ENCODE measurements around the gene FYB1. TPM values are rescaled to one million over a fixed set of nuclear protein-coding genes. Genes with fewer than 3 reads are reported as not detected.

The FYB1 gene
- total RNA-seq, 1 experiment from 2014 or later: 1.1 TPM

- no peak overlapping the region for H2AFZ ChIP-seq (ENCODE audit: low read length)
- no peak for ATAC-seq
- no peaks in the 10 kb centered on the region for H3F3A ChIP-seq (ENCODE audit: low read length, unreplicated experiment)
- no peaks in the 10 kb centered on the region for H3K27me3 ChIP-seq (ENCODE audit: low read length)
- H3K9ac ChIP-seq (ENCODE audit: low read length): peak overlapping the region; percentile 3; the same call in 1 of the 2 replicates
- peaks cover 6% of the 10 kb centered on the region; the same call in 1 of the 2 replicates for H3K36me3 ChIP-seq (ENCODE audit: low read depth, low read length)
- H3K9me3 ChIP-seq (ENCODE audit: low read length): no peaks in the 10 kb centered on the region
- H3K79me2 ChIP-seq (ENCODE audit: low read length): peaks cover 74% of the 10 kb centered on the region
- BruUV-seq (replicated peaks): no TSS peak
- H3K27ac ChIP-seq (ENCODE audit: low read length): no peak overlapping the region
- ChIA-PET POLR2A (ENCODE audit: unreplicated experiment) (interaction anchor here (0.5 kb wide), 1 partner anchor 55 kb away, joined by 3 read pairs; no protein-coding TSS in a partner anchor), CTCF (no interaction called here)
- 0 out of 2 replicates have a peak overlapping the region, but pooled peaks have one; percentile 5 for H3K4me3 ChIP-seq (ENCODE audit: low read length)
- no peaks in the 10 kb centered on the region for H3K9me2 ChIP-seq (replicated peaks; ENCODE audit: low read length)
- H3K4me1 ChIP-seq (ENCODE audit: insufficient read depth, low read length): peaks cover 8% of the 10 kb centered on the region; the same call in 1 of the 2 replicates
- no peak for TF ChIP-seq EZH2phosphoT487 (IDR thresholded peaks at IDR 0.05; ENCODE audit: borderline replicate concordance, low read length)
- TF ChIP-seq, protein P1, sequence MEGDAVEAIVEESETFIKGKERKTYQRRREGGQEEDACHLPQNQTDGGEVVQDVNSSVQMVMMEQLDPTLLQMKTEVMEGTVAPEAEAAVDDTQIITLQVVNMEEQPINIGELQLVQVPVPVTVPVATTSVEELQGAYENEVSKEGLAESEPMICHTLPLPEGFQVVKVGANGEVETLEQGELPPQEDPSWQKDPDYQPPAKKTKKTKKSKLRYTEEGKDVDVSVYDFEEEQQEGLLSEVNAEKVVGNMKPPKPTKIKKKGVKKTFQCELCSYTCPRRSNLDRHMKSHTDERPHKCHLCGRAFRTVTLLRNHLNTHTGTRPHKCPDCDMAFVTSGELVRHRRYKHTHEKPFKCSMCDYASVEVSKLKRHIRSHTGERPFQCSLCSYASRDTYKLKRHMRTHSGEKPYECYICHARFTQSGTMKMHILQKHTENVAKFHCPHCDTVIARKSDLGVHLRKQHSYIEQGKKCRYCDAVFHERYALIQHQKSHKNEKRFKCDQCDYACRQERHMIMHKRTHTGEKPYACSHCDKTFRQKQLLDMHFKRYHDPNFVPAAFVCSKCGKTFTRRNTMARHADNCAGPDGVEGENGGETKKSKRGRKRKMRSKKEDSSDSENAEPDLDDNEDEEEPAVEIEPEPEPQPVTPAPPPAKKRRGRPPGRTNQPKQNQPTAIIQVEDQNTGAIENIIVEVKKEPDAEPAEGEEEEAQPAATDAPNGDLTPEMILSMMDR (conservative IDR thresholded peaks at IDR 0.05; ENCODE audit: low read depth, low read length): no peak
- TF ChIP-seq EZH2 (IDR thresholded peaks at IDR 0.05; ENCODE audit: low read length, unreplicated experiment): no peak
- peaks cover 13% of the 10 kb centered on the region; the same call in 1 of the 2 replicates for H4K20me1 ChIP-seq (ENCODE audit: low read length)
- intact Hi-C loops (cut with micrococcal nuclease): no loop called here
- H3K4me2 ChIP-seq (ENCODE audit: low read length): peak overlapping the region; percentile 11
- DNase-seq: no peak
Observed at GRCh38 chr5:39057734-39058133, 161.6 kb downstream of the FYB1 start.

DNA sequence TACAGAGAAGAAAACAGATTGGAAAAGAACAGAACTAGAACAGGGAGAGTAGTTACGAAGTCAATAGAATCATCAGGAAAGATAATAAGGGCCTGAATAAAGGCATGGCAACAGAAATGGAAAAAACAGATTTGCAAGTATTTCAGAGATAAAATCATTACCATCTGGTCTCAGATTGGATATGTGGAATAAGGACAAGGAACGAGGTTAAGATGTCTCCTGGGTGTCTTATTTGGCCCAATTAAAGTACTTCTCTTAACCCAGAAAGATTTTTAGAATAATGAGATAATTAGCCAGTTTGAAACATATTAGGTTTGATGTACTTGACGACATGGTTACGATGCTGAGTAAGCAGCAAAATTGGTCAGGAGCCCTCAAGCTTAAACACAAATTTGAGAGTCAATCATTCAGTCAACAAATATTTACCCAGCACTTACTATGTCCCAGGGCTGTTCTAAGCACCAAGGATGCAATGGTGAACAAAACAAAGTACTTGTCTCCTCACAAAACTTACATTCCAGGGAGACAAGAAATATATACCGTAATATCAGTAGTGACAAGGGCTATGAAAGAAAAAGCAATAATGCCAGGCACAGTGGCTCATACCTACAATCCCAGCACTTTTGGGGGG, 163.5 kb downstream of the FYB1 start:
- Histone ChIP-seq H3K4me1 (ENCODE audit: insufficient read depth, low read length) (peaks cover 8% of the 10 kb centered on the region; the same call in 1 of the 2 replicates), H3F3A (ENCODE audit: low read length, unreplicated experiment) (no peaks in the 10 kb centered on the region), H2AFZ (ENCODE audit: low read length) (no peak overlapping the region), H3K9ac (ENCODE audit: low read length) (no peak overlapping the region), H3K9me2 (replicated peaks; ENCODE audit: low read length) (no peaks in the 10 kb centered on the region), H3K27ac (ENCODE audit: low read length) (no peak overlapping the region), H3K4me2 (ENCODE audit: low read length) (no peak overlapping the region), H3K9me3 (ENCODE audit: low read length) (no peaks in the 10 kb centered on the region), H3K36me3 (ENCODE audit: low read depth, low read length) (0 out of 2 replicates have a peak, but pooled peaks cover under 1% of the 10 kb centered on the region), H3K4me3 (ENCODE audit: low read length) (no peak overlapping the region), H3K79me2 (ENCODE audit: low read length) (peaks cover 61% of the 10 kb centered on the region), H4K20me1 (ENCODE audit: low read length) (0 out of 2 replicates have a peak, but pooled peaks cover 9% of the 10 kb centered on the region), H3K27me3 (ENCODE audit: low read length) (no peaks in the 10 kb centered on the region)
- POLR2A ChIA-PET (ENCODE audit: unreplicated experiment): interaction anchor here (0.6 kb wide), 1 partner anchor 10 kb away, joined by 6 read pairs; no protein-coding TSS in a partner anchor
- TF ChIP-seq EZH2 (IDR thresholded peaks at IDR 0.05; ENCODE audit: low read length, unreplicated experiment) (no peak), EZH2phosphoT487 (IDR thresholded peaks at IDR 0.05; ENCODE audit: borderline replicate concordance, low read length) (no peak)
- TF ChIP-seq, protein P1 (conservative IDR thresholded peaks at IDR 0.05; ENCODE audit: low read depth, low read length): no peak
- peak; percentile 19 for DNase-seq
- CTCF ChIA-PET: no interaction called here
- no TSS peak for BruUV-seq (replicated peaks)
- peak; percentile 58 for ATAC-seq
- intact Hi-C loops (cut with micrococcal nuclease): no loop called here

Other genes starting within 250 kb of the FYB1 start
- gene RICTOR, start 145.2 kb downstream of the FYB1 start, total RNA-seq (2014; rRNA removed): 24.5 and 28.1 TPM in 2 replicates
- not detected in 2 replicates for gene C9, start 144.9 kb upstream of the FYB1 start, total RNA-seq (2014; rRNA removed)
- gene DAB2, start 205.4 kb upstream of the FYB1 start, total RNA-seq (2014; rRNA removed): 11.8 and 14.1 TPM in 2 replicates

Measured in PC-3 (cell line).